Measurements from ENCODE around the gene DOCK4.
"Not testable (repeated sequence)": the region's sequence is repeated elsewhere in the genome, so short reads cannot be mapped to it uniquely, and the experiment has no call there.

Gene DOCK4

DNA sequence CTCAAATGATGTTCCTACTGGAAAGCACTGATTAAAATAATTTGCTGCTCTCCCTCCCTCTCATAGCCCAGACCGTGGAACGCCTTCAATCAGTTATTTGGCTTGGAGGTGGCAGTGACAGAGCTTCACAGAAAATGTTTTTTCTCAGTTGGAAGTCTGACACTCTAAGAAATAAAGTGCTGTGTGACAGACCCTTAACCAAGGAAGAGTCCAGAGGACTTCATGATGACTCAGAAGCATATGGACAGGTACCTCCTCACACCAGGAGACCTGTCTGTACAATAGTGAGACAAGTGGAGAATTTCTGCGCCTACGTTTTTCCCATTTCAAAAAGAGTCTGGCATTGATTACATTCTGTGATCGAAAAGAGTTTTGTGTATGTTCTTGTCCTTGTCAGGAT lies 295.5 kb downstream of the DOCK4 start:
- DNase-seq (ENCODE audit: low read depth), result no peak
- no peak overlapping the region for H3K4me3 ChIP-seq (ENCODE audit: control insufficient read depth, low read depth, low read length)
- TF ChIP-seq CTCF (IDR thresholded peaks at IDR 0.05; ENCODE audit: control insufficient read depth, insufficient read depth, low read depth, low read length, missing control alignments), result no peak

- not testable (repeated sequence) for H3K4me3 ChIP-seq (ENCODE audit: control insufficient read depth, low read depth, low read length); DNase-seq (ENCODE audit: low read depth)
Measured at GRCh38 chr7:111908673-111909072, 297.5 kb downstream of the DOCK4 start.

DNA sequence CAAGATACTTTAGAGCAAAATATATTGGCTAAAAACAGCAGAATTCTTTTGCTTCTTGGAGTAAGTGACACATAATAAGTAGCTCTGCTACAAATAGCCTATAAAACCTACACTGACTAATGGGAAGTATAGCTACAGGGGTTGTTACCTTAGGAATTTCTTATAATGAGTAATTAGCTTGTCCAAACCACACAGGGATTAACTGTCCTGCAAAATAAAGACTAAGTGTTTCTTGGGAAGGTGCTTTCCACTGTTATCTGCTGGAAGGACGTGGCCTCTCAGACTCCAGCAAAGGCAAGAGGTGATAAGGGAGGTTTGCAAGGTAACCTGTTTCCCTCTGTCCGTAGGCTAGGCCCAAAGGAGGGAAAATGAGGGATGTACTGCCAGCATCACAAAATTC lies 302.4 kb downstream of the DOCK4 start:
- DNase-seq (ENCODE audit: low read depth), result no peak
- no peak for TF ChIP-seq CTCF (IDR thresholded peaks at IDR 0.05; ENCODE audit: control insufficient read depth, insufficient read depth, low read depth, low read length, missing control alignments)
- H3K4me3 ChIP-seq (ENCODE audit: control insufficient read depth, low read depth, low read length), result no peak overlapping the region

- TF ChIP-seq CTCF (IDR thresholded peaks at IDR 0.05; ENCODE audit: control insufficient read depth, insufficient read depth, low read depth, low read length, missing control alignments), result no peak
- DNase-seq (ENCODE audit: low read depth), result no peak
- H3K4me3 ChIP-seq (ENCODE audit: control insufficient read depth, low read depth, low read length), result no peak overlapping the region
Measured at GRCh38 chr7:111903016-111903415, 303.2 kb downstream of the DOCK4 start.

- TF ChIP-seq CTCF (IDR thresholded peaks at IDR 0.05; ENCODE audit: control insufficient read depth, insufficient read depth, low read depth, low read length, missing control alignments), result no peak
- no peak for DNase-seq (ENCODE audit: low read depth)
Measured at GRCh38 chr7:111900283-111900682, 305.9 kb downstream of the DOCK4 start.

DNA sequence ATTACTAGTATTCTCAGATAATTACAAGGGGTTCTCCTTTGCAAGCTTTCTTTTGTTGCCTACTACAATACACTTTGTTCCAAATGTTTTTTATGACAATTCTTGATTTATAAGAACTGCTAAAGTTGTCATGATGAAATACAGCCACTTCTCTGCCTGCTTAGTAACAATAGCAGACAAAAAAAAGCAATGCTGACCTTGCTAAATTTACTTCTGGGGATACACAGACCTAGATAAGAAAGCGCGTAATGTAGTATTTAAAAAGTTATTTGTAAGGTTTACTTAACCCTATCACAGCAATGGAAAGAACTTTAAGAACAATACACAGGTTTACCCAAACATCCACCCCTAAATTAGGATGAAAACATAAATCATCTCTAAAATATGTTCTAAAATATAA lies 311.1 kb downstream of the DOCK4 start:
- no peak for DNase-seq (ENCODE audit: low read depth)
- no peak for TF ChIP-seq CTCF (IDR thresholded peaks at IDR 0.05; ENCODE audit: control insufficient read depth, insufficient read depth, low read depth, low read length, missing control alignments)
- H3K4me3 ChIP-seq (ENCODE audit: control insufficient read depth, low read depth, low read length), result no peak overlapping the region

More at GRCh38 chr7:111900283-111900682, 305.9 kb downstream of the DOCK4 start:
- no peak overlapping the region for H3K4me3 ChIP-seq (ENCODE audit: control insufficient read depth, low read depth, low read length)

DNA sequence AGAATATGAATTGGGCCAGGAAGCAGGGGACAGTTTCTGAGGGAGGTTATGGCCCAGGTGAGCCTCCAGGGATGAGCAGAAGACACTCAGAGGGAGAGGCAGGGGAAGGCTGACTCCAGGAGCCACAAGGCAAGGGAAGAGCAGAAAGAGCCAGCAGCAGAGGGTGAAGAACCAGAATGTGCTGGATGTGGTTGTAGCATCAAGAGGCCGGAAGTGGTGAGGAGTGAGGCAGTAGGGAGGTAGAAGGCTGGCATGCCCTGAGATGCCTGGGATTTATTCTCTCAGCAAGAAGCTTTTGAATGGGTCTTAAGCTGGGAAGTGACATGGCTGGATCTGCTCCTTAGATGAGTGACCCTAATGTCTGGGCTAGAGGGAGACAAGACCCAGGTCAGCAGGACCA lies 311.7 kb downstream of the DOCK4 start:
- no peak overlapping the region for H3K4me3 ChIP-seq (ENCODE audit: control insufficient read depth, low read depth, low read length)
- TF ChIP-seq CTCF (IDR thresholded peaks at IDR 0.05; ENCODE audit: control insufficient read depth, insufficient read depth, low read depth, low read length, missing control alignments), result no peak
- DNase-seq (ENCODE audit: low read depth), result no peak
